Astrocyte (in vitro differentiated cells and primary cell): Measurements from ENCODE around the gene MALAT1.

ENCODE experiments used
- EZH2 ChIP-seq: IDR thresholded peaks from 2 replicates; pipeline ENCODE4 v1.6.1; 2012; ENCODE audit warnings: mild to moderate bottlenecking, low read length, inconsistent platforms; ENCODE audit not compliant: insufficient read depth
- TF ChIP-seq, protein P1 (sequence below): IDR thresholded peaks from 2 replicates; pipeline ENCODE4 v1.5.1; 2011; ENCODE audit warnings: low read depth, mild to moderate bottlenecking, inconsistent platforms, low read length, moderate library complexity; ENCODE audit not compliant: insufficient read depth

DNA sequence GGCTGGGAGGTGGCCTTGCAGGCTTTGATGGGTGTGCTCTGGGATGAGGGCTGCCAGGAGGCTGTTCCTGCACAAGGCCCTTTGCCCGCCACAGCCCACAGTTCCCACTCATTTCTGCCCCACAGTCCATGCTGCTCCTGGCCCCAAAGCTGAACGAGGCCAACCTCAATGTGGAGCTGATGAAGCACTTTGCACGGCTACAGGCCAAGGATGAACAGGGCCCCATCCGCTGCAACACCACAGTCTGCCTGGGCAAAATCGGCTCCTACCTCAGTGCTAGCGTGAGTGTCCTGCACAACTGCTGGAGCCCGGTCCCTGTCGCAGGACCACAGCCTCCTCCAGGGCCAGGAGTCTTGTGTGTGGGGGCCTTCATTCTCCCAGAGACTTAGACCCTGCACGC is 36.3 kb downstream of the MALAT1 start:
- TF ChIP-seq, protein P1, sequence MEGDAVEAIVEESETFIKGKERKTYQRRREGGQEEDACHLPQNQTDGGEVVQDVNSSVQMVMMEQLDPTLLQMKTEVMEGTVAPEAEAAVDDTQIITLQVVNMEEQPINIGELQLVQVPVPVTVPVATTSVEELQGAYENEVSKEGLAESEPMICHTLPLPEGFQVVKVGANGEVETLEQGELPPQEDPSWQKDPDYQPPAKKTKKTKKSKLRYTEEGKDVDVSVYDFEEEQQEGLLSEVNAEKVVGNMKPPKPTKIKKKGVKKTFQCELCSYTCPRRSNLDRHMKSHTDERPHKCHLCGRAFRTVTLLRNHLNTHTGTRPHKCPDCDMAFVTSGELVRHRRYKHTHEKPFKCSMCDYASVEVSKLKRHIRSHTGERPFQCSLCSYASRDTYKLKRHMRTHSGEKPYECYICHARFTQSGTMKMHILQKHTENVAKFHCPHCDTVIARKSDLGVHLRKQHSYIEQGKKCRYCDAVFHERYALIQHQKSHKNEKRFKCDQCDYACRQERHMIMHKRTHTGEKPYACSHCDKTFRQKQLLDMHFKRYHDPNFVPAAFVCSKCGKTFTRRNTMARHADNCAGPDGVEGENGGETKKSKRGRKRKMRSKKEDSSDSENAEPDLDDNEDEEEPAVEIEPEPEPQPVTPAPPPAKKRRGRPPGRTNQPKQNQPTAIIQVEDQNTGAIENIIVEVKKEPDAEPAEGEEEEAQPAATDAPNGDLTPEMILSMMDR: no peak
- no peak for TF ChIP-seq EZH2
